Dedifferentiated amniotic fluid mesenchymal stem cell (primary cell): ENCODE data around the gene CDC20B.
"Not testable (repeated sequence)": the region's sequence is repeated elsewhere in the genome, so short reads cannot be mapped to it uniquely, and the experiment has no call there.

Experiments
- DNase-seq: peaks from one replicate; pipeline ENCODE4 v3.0.0-alpha.2; 2016; ENCODE audit errors: extremely low spot score

Gene CDC20B

GRCh38 chr5:55104036-55104772, 68.8 kb downstream of the CDC20B start:
- DNase-seq = no peak

- DNase-seq = no peak
These were observed 70.6 kb downstream of the CDC20B start, which contains the start of gene GZMA for GRCh38 chr5:55102348-55102747. TSS of gene GZMA (plus strand) at chr5:55102646. CDS start at chr5:55102683, 37 bp downstream.

- DNase-seq = no peak
These were observed 71.3 kb downstream of the CDC20B start for GRCh38 chr5:55101556-55102276.

- not testable (repeated sequence) for DNase-seq
These were observed 71.8 kb downstream of the CDC20B start for GRCh38 chr5:55101148-55101547.

- DNase-seq = no peak
These were observed 76.1 kb downstream of the CDC20B start for GRCh38 chr5:55096861-55097260.

GRCh38 chr5:55096182-55096581, 76.8 kb downstream of the CDC20B start:
- no peak for DNase-seq

GRCh38 chr5:55091011-55091410, 82.0 kb downstream of the CDC20B start:
- DNase-seq = not testable (repeated sequence)

GRCh38 chr5:55089301-55089700, 83.7 kb downstream of the CDC20B start:
- DNase-seq = not testable (repeated sequence)

GRCh38 chr5:55081541-55081940, 91.4 kb downstream of the CDC20B start:
- DNase-seq = no peak

- DNase-seq = no peak
These were observed 99.8 kb downstream of the CDC20B start for GRCh38 chr5:55073211-55073610.

- DNase-seq = no peak
These were observed 100.3 kb downstream of the CDC20B start for GRCh38 chr5:55072666-55073065.

- DNase-seq = no peak
These were observed 101.6 kb downstream of the CDC20B start for GRCh38 chr5:55071413-55071812.

- no peak for DNase-seq
These were observed 102.0 kb downstream of the CDC20B start for GRCh38 chr5:55070968-55071367.

GRCh38 chr5:55066277-55066676, 106.7 kb downstream of the CDC20B start:
- no peak for DNase-seq

- no peak for DNase-seq
These were observed 108.5 kb downstream of the CDC20B start for GRCh38 chr5:55064523-55064922.

- peak; percentile 55 for DNase-seq
These were observed 109.1 kb downstream of the CDC20B start for GRCh38 chr5:55063899-55064298.

- peak; percentile 17 for DNase-seq
These were observed 109.6 kb downstream of the CDC20B start for GRCh38 chr5:55063220-55063863.
